ENCODE results near the gene LTBR. TPM values are rescaled to one million over a fixed set of nuclear protein-coding genes. Genes with fewer than 3 reads are reported as not detected.

LTBR gene
- polyA plus RNA-seq, 1 donor from 2014 or later: not detected

- Histone ChIP-seq H2AFZ (ENCODE audit: low read depth, low read length) (no peak overlapping the region), H3K9me3 (ENCODE audit: low read length) (no peaks in the 10 kb centered on the region), H3K9me2 (ENCODE audit: insufficient read depth, low read length) (no peaks in the 10 kb centered on the region), H3K36me3 (ENCODE audit: insufficient read depth, low read length) (no peaks in the 10 kb centered on the region), H4K20me1 (ENCODE audit: insufficient read depth) (no peaks in the 10 kb centered on the region), H3K4me2 (ENCODE audit: low read length) (no peak overlapping the region), H3K79me2 (replicated peaks; ENCODE audit: insufficient read depth, low read length) (no peaks in the 10 kb centered on the region), H3K9ac (ENCODE audit: low read length) (no peak overlapping the region), H3K4me3 (ENCODE audit: low read length) (no peak overlapping the region), H3F3A (ENCODE audit: insufficient read depth, low read length, poor library complexity, severe bottlenecking) (no peaks in the 10 kb centered on the region), H3K27ac (ENCODE audit: low read length) (no peak overlapping the region), H3K27me3 (ENCODE audit: insufficient read depth, low read depth, low read length) (no peaks in the 10 kb centered on the region)
- TF ChIP-seq TAF1 (IDR thresholded peaks at IDR 0.05; ENCODE audit: low read depth) (no peak), SMC3 (conservative IDR thresholded peaks at IDR 0.05; ENCODE audit: poor library complexity) (no peak), MXI1 (conservative IDR thresholded peaks at IDR 0.05; ENCODE audit: poor library complexity, severe bottlenecking) (no peak), EP300 (conservative IDR thresholded peaks at IDR 0.05; ENCODE audit: poor library complexity, severe bottlenecking) (no peak), POLR2AphosphoS5 (IDR thresholded peaks at IDR 0.05) (no peak), CTCF (IDR thresholded peaks at IDR 0.05; ENCODE audit: poor library complexity, severe bottlenecking) (no peak), RAD21 (conservative IDR thresholded peaks at IDR 0.05) (no peak)
- TF ChIP-seq, protein P1, sequence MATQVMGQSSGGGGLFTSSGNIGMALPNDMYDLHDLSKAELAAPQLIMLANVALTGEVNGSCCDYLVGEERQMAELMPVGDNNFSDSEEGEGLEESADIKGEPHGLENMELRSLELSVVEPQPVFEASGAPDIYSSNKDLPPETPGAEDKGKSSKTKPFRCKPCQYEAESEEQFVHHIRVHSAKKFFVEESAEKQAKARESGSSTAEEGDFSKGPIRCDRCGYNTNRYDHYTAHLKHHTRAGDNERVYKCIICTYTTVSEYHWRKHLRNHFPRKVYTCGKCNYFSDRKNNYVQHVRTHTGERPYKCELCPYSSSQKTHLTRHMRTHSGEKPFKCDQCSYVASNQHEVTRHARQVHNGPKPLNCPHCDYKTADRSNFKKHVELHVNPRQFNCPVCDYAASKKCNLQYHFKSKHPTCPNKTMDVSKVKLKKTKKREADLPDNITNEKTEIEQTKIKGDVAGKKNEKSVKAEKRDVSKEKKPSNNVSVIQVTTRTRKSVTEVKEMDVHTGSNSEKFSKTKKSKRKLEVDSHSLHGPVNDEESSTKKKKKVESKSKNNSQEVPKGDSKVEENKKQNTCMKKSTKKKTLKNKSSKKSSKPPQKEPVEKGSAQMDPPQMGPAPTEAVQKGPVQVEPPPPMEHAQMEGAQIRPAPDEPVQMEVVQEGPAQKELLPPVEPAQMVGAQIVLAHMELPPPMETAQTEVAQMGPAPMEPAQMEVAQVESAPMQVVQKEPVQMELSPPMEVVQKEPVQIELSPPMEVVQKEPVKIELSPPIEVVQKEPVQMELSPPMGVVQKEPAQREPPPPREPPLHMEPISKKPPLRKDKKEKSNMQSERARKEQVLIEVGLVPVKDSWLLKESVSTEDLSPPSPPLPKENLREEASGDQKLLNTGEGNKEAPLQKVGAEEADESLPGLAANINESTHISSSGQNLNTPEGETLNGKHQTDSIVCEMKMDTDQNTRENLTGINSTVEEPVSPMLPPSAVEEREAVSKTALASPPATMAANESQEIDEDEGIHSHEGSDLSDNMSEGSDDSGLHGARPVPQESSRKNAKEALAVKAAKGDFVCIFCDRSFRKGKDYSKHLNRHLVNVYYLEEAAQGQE (IDR thresholded peaks at IDR 0.05; ENCODE audit: borderline replicate concordance): no peak
Measured at GRCh38 chr12:6360080-6360571, 23.8 kb upstream of the LTBR start.

DNA sequence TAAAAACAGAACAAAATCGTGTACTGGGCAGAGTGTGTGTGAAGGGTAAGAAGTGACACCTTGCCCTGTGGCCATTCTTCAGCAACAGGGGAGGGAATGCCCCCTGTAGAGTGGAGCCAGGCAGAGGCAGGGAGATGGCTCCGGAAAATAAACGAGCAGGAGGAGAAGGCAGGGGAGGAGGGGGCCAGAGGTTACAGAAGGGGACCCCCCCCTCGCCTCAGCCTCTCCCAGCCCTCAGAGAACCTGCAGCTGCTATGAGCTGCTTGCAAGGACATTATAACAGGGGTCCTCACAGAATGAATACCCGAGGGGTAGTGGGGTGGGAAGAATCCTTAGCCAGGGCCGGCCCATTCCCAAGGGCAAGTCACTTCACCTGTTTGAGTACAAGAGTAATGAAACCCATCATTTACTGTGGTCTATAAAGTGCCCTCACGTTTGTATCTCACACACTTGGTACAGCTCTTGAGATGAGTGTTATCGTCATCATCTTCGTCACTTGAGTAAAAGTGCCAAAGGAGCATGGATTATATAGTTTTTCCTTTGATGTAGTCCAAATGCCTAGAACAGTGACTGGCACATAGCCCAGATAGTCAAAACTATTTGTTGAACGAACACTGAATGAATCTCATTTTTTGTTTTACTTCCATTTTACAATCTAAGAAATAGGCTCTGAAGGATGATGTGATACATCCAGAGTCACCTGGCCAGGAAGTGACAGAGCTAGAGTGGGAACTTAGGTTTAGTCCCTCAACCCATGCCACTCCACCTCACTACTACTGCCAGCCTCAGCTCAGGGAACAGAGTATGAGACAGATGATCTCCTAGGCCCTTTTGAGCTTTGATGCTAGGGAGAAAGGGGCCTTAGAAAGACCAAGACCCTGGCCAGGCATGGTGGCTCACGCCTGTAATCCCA is 23.1 kb upstream of the LTBR start:
- Histone ChIP-seq H3K4me2 (ENCODE audit: low read length) (no peak overlapping the region), H3K4me3 (ENCODE audit: low read length) (no peak overlapping the region), H3F3A (ENCODE audit: insufficient read depth, low read length, poor library complexity, severe bottlenecking) (no peaks in the 10 kb centered on the region), H3K9ac (ENCODE audit: low read length) (no peak overlapping the region), H4K20me1 (ENCODE audit: insufficient read depth) (no peaks in the 10 kb centered on the region), H3K9me2 (ENCODE audit: insufficient read depth, low read length) (no peaks in the 10 kb centered on the region), H3K27ac (ENCODE audit: low read length) (no peak overlapping the region), H2AFZ (ENCODE audit: low read depth, low read length) (no peak overlapping the region), H3K79me2 (replicated peaks; ENCODE audit: insufficient read depth, low read length) (no peaks in the 10 kb centered on the region), H3K36me3 (ENCODE audit: insufficient read depth, low read length) (no peaks in the 10 kb centered on the region), H3K27me3 (ENCODE audit: insufficient read depth, low read depth, low read length) (no peaks in the 10 kb centered on the region), H3K9me3 (ENCODE audit: low read length) (no peaks in the 10 kb centered on the region)
- TF ChIP-seq EZH2 (IDR thresholded peaks at IDR 0.05; ENCODE audit: borderline replicate concordance, insufficient read depth, low read length, poor library complexity, severe bottlenecking) (no peak), RAD21 (conservative IDR thresholded peaks at IDR 0.05) (no peak), SMC3 (conservative IDR thresholded peaks at IDR 0.05; ENCODE audit: poor library complexity) (no peak), POLR2AphosphoS5 (IDR thresholded peaks at IDR 0.05) (no peak), EP300 (conservative IDR thresholded peaks at IDR 0.05; ENCODE audit: poor library complexity, severe bottlenecking) (no peak), TAF1 (IDR thresholded peaks at IDR 0.05; ENCODE audit: low read depth) (no peak)
